Keratinocyte (primary cell): Measurements from ENCODE around the gene FAM13A. TPM values are rescaled to one million over a fixed set of nuclear protein-coding genes. Genes with fewer than 3 reads are reported as not detected.

ENCODE experiments used
- DNase-seq: peaks from one replicate; pipeline ENCODE4 v3.0.0-alpha.2; 2011; ENCODE audit warnings: low read depth, missing footprints, low spot score
- FAIRE-seq: peaks from 2 replicates; lab custom pipeline; 2011; peaks lifted over from hg19 to GRCh38; lab: Jason Lieb, UNC
- H2AFZ ChIP-seq: 2 replicates; pipeline ENCODE4 v1.6.0; 2012; ENCODE audit warnings: low read length, control low read depth, inconsistent platforms; ENCODE audit not compliant: control insufficient read depth
- H3K27ac ChIP-seq: 2 replicates; pipeline ENCODE4 v1.5.1; 2011; ENCODE audit warnings: low read length; ENCODE audit not compliant: control insufficient read depth, insufficient read depth
- H3K27me3 ChIP-seq: 3 replicates; pipeline ENCODE4 v1.6.0; 2011; ENCODE audit warnings: low read length; ENCODE audit not compliant: control insufficient read depth, insufficient read depth; ENCODE audit errors: extremely low read depth
- H3K36me3 ChIP-seq, 2 experiments: 2 replicates in 1 of 2; 3 replicates in 1 of 2; pipeline ENCODE4 v1.5.1; 2011; ENCODE audit warnings: low read length in 2 of 2, mild to moderate bottlenecking in 1 of 2; ENCODE audit not compliant: control insufficient read depth in 2 of 2, insufficient read depth in 2 of 2; ENCODE audit errors: extremely low read depth in 1 of 2
- H3K4me1 ChIP-seq: 3 replicates; pipeline ENCODE4 v1.5.1; 2011; ENCODE audit warnings: low read length; ENCODE audit not compliant: control insufficient read depth, insufficient read depth; ENCODE audit errors: extremely low read depth
- H3K4me2 ChIP-seq: 3 replicates; pipeline ENCODE4 v1.6.0; 2011; ENCODE audit warnings: low read depth, low read length; ENCODE audit not compliant: control insufficient read depth, insufficient read depth; ENCODE audit errors: extremely low read depth
- H3K4me3 ChIP-seq, 3 experiments: fragments of 200-600 bp in 1 of 3; sonication (generic) in 1 of 3; 2 replicates in 2 of 3; 3 replicates in 1 of 3; pipeline ENCODE4 v1.5.1; 2011 to 2016; ENCODE audit warnings: low read length in 3 of 3, mild to moderate bottlenecking in 3 of 3, control low read depth in 2 of 3, inconsistent platforms in 1 of 3, low read depth in 1 of 3, mixed read lengths in 1 of 3, mixed run types in 1 of 3, moderate library complexity in 1 of 3; ENCODE audit not compliant: control insufficient read depth in 2 of 3, insufficient read depth in 2 of 3; ENCODE audit errors: extremely low read depth in 1 of 3
- H3K79me2 ChIP-seq: 2 replicates; pipeline ENCODE4 v1.6.0; 2012; ENCODE audit warnings: low read length; ENCODE audit not compliant: control insufficient read depth, insufficient read depth
- H3K9ac ChIP-seq: 3 replicates; pipeline ENCODE4 v1.6.0; 2011; ENCODE audit warnings: low read length; ENCODE audit not compliant: control insufficient read depth, insufficient read depth; ENCODE audit errors: extremely low read depth
- H3K9me1 ChIP-seq: 3 replicates; pipeline ENCODE4 v1.6.0; 2011; ENCODE audit warnings: low read length; ENCODE audit not compliant: control insufficient read depth, insufficient read depth; ENCODE audit errors: extremely low read depth
- H3K9me3 ChIP-seq: 2 replicates; pipeline ENCODE4 v1.5.1; 2012; ENCODE audit warnings: low read depth, low read length; ENCODE audit not compliant: control insufficient read depth
- H4K20me1 ChIP-seq: 3 replicates; pipeline ENCODE4 v1.6.0; 2011; ENCODE audit warnings: low read length; ENCODE audit not compliant: control insufficient read depth, insufficient read depth; ENCODE audit errors: extremely low read depth
- EZH2 ChIP-seq: IDR thresholded peaks from one replicate; pipeline ENCODE4 v1.6.1; 2012; ENCODE audit warnings: inconsistent platforms, mild to moderate bottlenecking, low read length, moderate library complexity
- dilution Hi-C: fragments of 300-500 bp; cut with MboI; formaldehyde crosslinking; loops from one replicate; pipeline ENCODE4 v1.7.0; 2020; ENCODE audit warnings: low sequenced_read_pairs; ENCODE audit not compliant: extremely low pct_ligation_motif_present
- polyA plus RNA-seq, 5 experiments: library from polyadenylated mRNA; depleted of rRNA in 3 of 5; stranded (reverse) in 3 of 5; stranded (forward) in 1 of 5; unstranded in 1 of 5; fragments of >200 nt; gene quantifications; 1 replicate in 1 of 5; 2 replicates in 3 of 5; 3 replicates in 1 of 5; pipeline versions ENCODE4 v1.2.1 to v1.2.3, GENCODE V29; 2011 to 2012; ENCODE audit warnings: missing spikeins in 2 of 5, low read depth in 1 of 5, low replicate concordance in 1 of 5
- TF ChIP-seq, protein P1 (sequence below), 3 experiments: IDR thresholded peaks in 1 of 3; conservative IDR thresholded peaks in 1 of 3; optimal IDR thresholded peaks in 1 of 3; 2 replicates in 2 of 3; 3 replicates in 1 of 3; pipeline versions ENCODE3 to v1.5.1; 2011; ENCODE audit warnings: low read length in 3 of 3, mild to moderate bottlenecking in 3 of 3, moderate library complexity in 2 of 3, control low read depth in 1 of 3, inconsistent platforms in 1 of 3; ENCODE audit not compliant: insufficient read depth in 2 of 3; ENCODE audit errors: extremely low read depth in 1 of 3

Gene FAM13A
- polyA plus RNA-seq, 1 donor (not counting 4 experiments of a cell fraction or from before 2014, with no cell fraction given), result 6.0 TPM

DNA sequence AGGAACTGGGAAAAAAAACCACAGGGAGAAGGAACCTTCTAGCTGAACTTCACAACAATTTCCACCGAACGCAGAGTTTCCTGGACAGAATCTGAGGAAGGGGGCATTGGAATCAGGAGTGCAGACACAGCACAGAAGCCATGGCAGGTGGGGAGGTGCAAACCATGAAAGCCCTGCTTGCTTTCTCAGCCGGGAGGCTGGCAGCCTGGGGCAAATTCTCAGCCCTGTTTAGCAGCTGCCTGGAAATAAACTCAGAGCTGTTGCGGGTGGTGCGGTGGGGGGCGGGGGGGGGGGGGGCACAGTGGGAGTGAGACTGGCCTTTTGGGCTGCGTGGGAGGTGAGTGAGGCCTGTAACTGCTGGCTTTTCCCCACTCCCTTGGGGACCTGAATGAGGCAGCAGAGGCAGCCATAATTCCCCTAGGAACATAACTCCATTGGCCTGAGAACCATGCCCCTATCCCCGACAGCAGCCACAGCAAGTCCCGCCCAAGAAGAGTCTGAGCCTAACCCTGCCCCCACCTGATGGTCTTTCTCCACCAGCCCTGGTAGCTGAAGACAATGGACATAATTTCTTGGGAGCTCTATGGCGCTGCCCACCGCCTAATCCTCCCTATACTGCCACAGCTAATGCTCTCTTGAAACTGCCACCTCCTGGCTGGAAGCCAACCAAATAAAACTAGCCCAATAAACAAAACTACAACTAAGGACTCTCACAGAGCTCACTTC is 176.3 kb downstream of the FAM13A start:
- Histone ChIP-seq H3K4me2 (no peak overlapping the region), H3K27me3 (no peaks in the 10 kb centered on the region), H3K4me1 (no peaks in the 10 kb centered on the region), H2AFZ (no peak overlapping the region), H3K4me3 (no peak overlapping the region), H4K20me1 (no peaks in the 10 kb centered on the region), H3K36me3 (no peaks in the 10 kb centered on the region), H3K9me1 (no peaks in the 10 kb centered on the region), H3K9me3 (no peaks in the 10 kb centered on the region), H3K27ac (no peak overlapping the region), H3K9ac (no peak overlapping the region), H3K79me2 (no peaks in the 10 kb centered on the region)
- no peak for TF ChIP-seq EZH2
- DNase-seq, result no peak
- dilution Hi-C loops, result no loop called here
- FAIRE-seq, result no peak

DNA sequence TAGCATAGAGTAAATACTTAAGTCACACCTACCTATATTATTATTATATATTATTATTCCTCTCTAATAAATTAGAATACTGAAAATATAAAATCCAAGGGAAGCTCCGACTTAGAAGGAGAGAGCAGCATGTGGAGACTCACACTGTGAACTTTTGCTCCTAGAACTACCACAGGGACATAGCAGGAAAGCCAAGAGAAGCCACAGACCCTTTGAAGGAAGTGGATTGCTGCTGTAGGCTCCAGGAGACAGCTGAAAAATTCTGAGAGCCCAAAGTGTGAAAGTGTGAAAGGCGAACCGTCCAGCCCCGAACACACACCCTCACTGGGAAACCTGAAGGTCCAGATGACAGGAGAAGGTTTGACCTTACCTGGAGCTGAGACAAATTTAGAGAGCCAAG is 177.0 kb downstream of the FAM13A start:
- Histone ChIP-seq H3K4me3 (no peak overlapping the region), H4K20me1 (no peaks in the 10 kb centered on the region), H3K79me2 (no peaks in the 10 kb centered on the region), H3K4me2 (no peak overlapping the region), H3K9ac (no peak overlapping the region), H3K36me3 (no peaks in the 10 kb centered on the region), H3K4me1 (no peaks in the 10 kb centered on the region), H3K9me3 (no peaks in the 10 kb centered on the region), H3K9me1 (no peaks in the 10 kb centered on the region), H3K27ac (no peak overlapping the region), H2AFZ (no peak overlapping the region), H3K27me3 (no peaks in the 10 kb centered on the region)
- no peak for TF ChIP-seq EZH2
- TF ChIP-seq, protein P1, sequence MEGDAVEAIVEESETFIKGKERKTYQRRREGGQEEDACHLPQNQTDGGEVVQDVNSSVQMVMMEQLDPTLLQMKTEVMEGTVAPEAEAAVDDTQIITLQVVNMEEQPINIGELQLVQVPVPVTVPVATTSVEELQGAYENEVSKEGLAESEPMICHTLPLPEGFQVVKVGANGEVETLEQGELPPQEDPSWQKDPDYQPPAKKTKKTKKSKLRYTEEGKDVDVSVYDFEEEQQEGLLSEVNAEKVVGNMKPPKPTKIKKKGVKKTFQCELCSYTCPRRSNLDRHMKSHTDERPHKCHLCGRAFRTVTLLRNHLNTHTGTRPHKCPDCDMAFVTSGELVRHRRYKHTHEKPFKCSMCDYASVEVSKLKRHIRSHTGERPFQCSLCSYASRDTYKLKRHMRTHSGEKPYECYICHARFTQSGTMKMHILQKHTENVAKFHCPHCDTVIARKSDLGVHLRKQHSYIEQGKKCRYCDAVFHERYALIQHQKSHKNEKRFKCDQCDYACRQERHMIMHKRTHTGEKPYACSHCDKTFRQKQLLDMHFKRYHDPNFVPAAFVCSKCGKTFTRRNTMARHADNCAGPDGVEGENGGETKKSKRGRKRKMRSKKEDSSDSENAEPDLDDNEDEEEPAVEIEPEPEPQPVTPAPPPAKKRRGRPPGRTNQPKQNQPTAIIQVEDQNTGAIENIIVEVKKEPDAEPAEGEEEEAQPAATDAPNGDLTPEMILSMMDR (optimal IDR thresholded peaks at IDR 0.05 in 1 of 3, IDR thresholded peaks at IDR 0.05 in 1 of 3, conservative IDR thresholded peaks at IDR 0.05 in 1 of 3; ENCODE audit: extremely low read depth in 1 of 3, insufficient read depth in 2 of 3, low read length in 3 of 3), result no peak
- DNase-seq, result no peak
- dilution Hi-C loops, result no loop called here
- FAIRE-seq, result no peak

DNA sequence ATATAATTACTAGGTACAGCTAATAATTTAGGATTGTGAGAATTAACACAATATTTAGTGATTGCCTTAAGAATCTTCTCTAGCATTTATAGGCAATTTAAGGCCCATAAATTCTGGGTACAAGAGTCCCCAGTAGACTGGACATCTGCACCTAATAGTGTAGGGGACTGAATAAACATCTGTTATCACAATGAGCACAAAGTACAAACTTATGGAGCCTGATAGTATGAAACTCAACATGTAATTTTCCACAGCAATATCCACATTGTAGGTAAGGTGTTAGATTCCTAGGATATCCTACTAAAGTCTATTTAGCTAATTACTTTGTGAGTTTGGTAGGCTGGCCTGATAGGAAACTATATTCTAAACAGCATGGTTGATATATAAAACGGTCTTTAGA is 178.3 kb downstream of the FAM13A start:
- no peak overlapping the region for H2AFZ ChIP-seq
- no peaks in the 10 kb centered on the region for H4K20me1 ChIP-seq
- H3K27me3 ChIP-seq, result no peaks in the 10 kb centered on the region
- H3K4me2 ChIP-seq, result no peak overlapping the region
- no peaks in the 10 kb centered on the region for H3K9me1 ChIP-seq
- H3K79me2 ChIP-seq, result no peaks in the 10 kb centered on the region
- H3K36me3 ChIP-seq, result no peaks in the 10 kb centered on the region
- dilution Hi-C loops, result no loop called here
- DNase-seq (no peak), FAIRE-seq (no peak)
- H3K27ac ChIP-seq, result no peak overlapping the region
- no peak overlapping the region for H3K9ac ChIP-seq
- H3K4me3 ChIP-seq, result no peak overlapping the region
- H3K9me3 ChIP-seq, result no peaks in the 10 kb centered on the region
- TF ChIP-seq EZH2, result no peak
- TF ChIP-seq, protein P1 (optimal IDR thresholded peaks at IDR 0.05 in 1 of 3, IDR thresholded peaks at IDR 0.05 in 1 of 3, conservative IDR thresholded peaks at IDR 0.05 in 1 of 3; ENCODE audit: extremely low read depth in 1 of 3, insufficient read depth in 2 of 3, low read length in 3 of 3), result no peak
- H3K4me1 ChIP-seq, result no peaks in the 10 kb centered on the region
